ENCODE data around the gene AGBL4.

DNA sequence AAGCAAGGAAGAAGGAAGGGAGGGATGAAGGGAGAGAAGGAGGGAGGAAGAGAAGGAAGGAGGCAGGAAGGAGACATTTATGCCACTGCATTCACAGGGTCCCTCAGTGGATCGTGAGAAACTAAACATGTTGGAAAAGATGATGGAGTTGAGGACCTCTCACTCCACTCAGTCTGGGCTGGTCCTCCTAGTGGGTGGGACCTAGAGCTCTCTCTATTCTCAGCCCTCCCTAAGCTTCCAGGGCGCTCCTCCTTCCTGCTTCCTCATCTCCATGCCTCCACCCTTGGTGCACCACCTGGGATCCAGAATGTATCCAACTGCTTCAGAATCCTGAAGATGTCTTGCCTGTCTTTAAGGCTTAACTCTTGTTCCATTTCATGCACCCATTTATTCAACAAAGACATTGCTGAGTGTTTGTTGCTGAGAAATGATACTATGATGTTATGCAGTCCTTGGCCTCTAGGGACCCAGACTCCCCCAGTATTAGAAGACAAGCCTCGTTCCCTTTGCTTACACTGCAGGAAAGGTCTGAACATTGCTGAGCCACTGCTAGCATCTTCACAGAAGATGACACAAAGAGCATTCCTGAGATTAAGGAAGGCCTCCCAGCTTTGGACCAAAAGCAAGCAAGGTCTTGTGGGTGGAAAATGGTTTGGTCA, 1335.5 kb downstream of the AGBL4 start:
- TF ChIP-seq, protein P1, sequence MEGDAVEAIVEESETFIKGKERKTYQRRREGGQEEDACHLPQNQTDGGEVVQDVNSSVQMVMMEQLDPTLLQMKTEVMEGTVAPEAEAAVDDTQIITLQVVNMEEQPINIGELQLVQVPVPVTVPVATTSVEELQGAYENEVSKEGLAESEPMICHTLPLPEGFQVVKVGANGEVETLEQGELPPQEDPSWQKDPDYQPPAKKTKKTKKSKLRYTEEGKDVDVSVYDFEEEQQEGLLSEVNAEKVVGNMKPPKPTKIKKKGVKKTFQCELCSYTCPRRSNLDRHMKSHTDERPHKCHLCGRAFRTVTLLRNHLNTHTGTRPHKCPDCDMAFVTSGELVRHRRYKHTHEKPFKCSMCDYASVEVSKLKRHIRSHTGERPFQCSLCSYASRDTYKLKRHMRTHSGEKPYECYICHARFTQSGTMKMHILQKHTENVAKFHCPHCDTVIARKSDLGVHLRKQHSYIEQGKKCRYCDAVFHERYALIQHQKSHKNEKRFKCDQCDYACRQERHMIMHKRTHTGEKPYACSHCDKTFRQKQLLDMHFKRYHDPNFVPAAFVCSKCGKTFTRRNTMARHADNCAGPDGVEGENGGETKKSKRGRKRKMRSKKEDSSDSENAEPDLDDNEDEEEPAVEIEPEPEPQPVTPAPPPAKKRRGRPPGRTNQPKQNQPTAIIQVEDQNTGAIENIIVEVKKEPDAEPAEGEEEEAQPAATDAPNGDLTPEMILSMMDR (IDR thresholded peaks at IDR 0.05; ENCODE audit: low read length) = peak; percentile 31
- TF ChIP-seq EZH2 (IDR thresholded peaks at IDR 0.05; ENCODE audit: borderline replicate concordance, low read length) = no peak

Measured in OCI-LY1 (cell line).